ENCODE measurements around the gene NKX2-4.
"Not testable (repeated sequence)": the region's sequence is repeated elsewhere in the genome, so short reads cannot be mapped to it uniquely, and the experiment has no call there.

The NKX2-4 gene

GRCh38 chr20:21421601-21422236 is 24.4 kb upstream of the NKX2-4 start:
- H3K27me3 ChIP-seq: no peaks in the 10 kb centered on the region
- H3K36me3 ChIP-seq: no peaks in the 10 kb centered on the region
- H3K9ac ChIP-seq: no peak overlapping the region
- no peak for TF ChIP-seq Cebpa-rat (IDR thresholded peaks at IDR 0.05)
- no peak overlapping the region for H3K4me3 ChIP-seq
- H3K4me1 ChIP-seq: no peaks in the 10 kb centered on the region
- no peak overlapping the region for H3K27ac ChIP-seq
- no peak overlapping the region for H3K4me2 ChIP-seq
- no peaks in the 10 kb centered on the region for H4K20me1 ChIP-seq
- H3K9me3 ChIP-seq: peaks cover 40% of the 10 kb centered on the region

GRCh38 chr20:21419147-21419546 is 21.8 kb upstream of the NKX2-4 start:
- not testable (repeated sequence) for H3K27me3 ChIP-seq, H3K4me3 ChIP-seq, H3K4me2 ChIP-seq, H3K4me1 ChIP-seq, H3K27ac ChIP-seq, H3K36me3 ChIP-seq, H3K9ac ChIP-seq, H4K20me1 ChIP-seq
- H3K9me3 ChIP-seq: peaks cover 19% of the 10 kb centered on the region

- H3K9ac ChIP-seq, H3K4me2 ChIP-seq, H3K36me3 ChIP-seq, H3K4me1 ChIP-seq, H4K20me1 ChIP-seq, H3K4me3 ChIP-seq, H3K27ac ChIP-seq, H3K27me3 ChIP-seq: not testable (repeated sequence)
- H3K9me3 ChIP-seq: peaks cover 15% of the 10 kb centered on the region
These were observed 16.7 kb upstream of the NKX2-4 start for GRCh38 chr20:21413996-21414395.

GRCh38 chr20:21411725-21412124 is 14.4 kb upstream of the NKX2-4 start:
- Histone ChIP-seq H3K36me3 (no peaks in the 10 kb centered on the region), H3K9me3 (peaks cover 15% of the 10 kb centered on the region), H3K4me2 (no peak overlapping the region)

GRCh38 chr20:21399005-21399475 is 1.7 kb upstream of the NKX2-4 start:
- no peaks in the 10 kb centered on the region for H3K4me1 ChIP-seq
- peaks cover 35% of the 10 kb centered on the region for H3K27me3 ChIP-seq
- peaks cover 27% of the 10 kb centered on the region for H3K9me3 ChIP-seq
- H3K36me3 ChIP-seq: no peaks in the 10 kb centered on the region
- H3K4me3 ChIP-seq: no peak overlapping the region
- TF ChIP-seq Cebpa-rat (IDR thresholded peaks at IDR 0.05): no peak
- no peak overlapping the region for H3K9ac ChIP-seq
- no peaks in the 10 kb centered on the region for H4K20me1 ChIP-seq
- no peak overlapping the region for H3K4me2 ChIP-seq
- no peak overlapping the region for H3K27ac ChIP-seq

More at GRCh38 chr20:21411725-21412124, 14.4 kb upstream of the NKX2-4 start:
- Histone ChIP-seq H3K4me3 (no peak overlapping the region), H3K27ac (no peak overlapping the region), H3K27me3 (no peaks in the 10 kb centered on the region), H3K9ac (no peak overlapping the region), H3K4me1 (no peaks in the 10 kb centered on the region), H4K20me1 (no peaks in the 10 kb centered on the region)
- no peak for TF ChIP-seq Cebpa-rat (IDR thresholded peaks at IDR 0.05)

GRCh38 chr20:21398109-21399004 is 1.0 kb upstream of the NKX2-4 start:
- no peak for TF ChIP-seq Cebpa-rat (IDR thresholded peaks at IDR 0.05)
- H3K4me3 ChIP-seq: no peak overlapping the region
- no peak overlapping the region for H3K9ac ChIP-seq
- H3K9me3 ChIP-seq: peaks cover 27% of the 10 kb centered on the region
- no peaks in the 10 kb centered on the region for H3K36me3 ChIP-seq
- H3K4me1 ChIP-seq: no peaks in the 10 kb centered on the region
- H3K4me2 ChIP-seq: no peak overlapping the region
- H3K27ac ChIP-seq: no peak overlapping the region
- no peaks in the 10 kb centered on the region for H4K20me1 ChIP-seq
- peaks cover 35% of the 10 kb centered on the region for H3K27me3 ChIP-seq

GRCh38 chr20:21396599-21397340 is 556 bp downstream of the NKX2-4 start:
- Histone ChIP-seq H3K9ac (no peak overlapping the region), H3K36me3 (peaks cover 2% of the 10 kb centered on the region; the same call in 1 of the 2 replicates), H3K27ac (no peak overlapping the region), H4K20me1 (no peaks in the 10 kb centered on the region), H3K27me3 (peaks cover 35% of the 10 kb centered on the region), H3K4me3 (peak overlapping the region; percentile 25; the same call in 1 of the 2 replicates), H3K9me3 (peaks cover 27% of the 10 kb centered on the region), H3K4me1 (no peaks in the 10 kb centered on the region), H3K4me2 (no peak overlapping the region)
- no peak for TF ChIP-seq Cebpa-rat (IDR thresholded peaks at IDR 0.05)

- H4K20me1 ChIP-seq: no peaks in the 10 kb centered on the region
- H3K4me2 ChIP-seq: no peak overlapping the region
- H3K9me3 ChIP-seq: peaks cover 30% of the 10 kb centered on the region
- peaks cover 35% of the 10 kb centered on the region for H3K27me3 ChIP-seq
- TF ChIP-seq Cebpa-rat (IDR thresholded peaks at IDR 0.05): no peak
- no peak overlapping the region for H3K27ac ChIP-seq
- H3K4me1 ChIP-seq: no peaks in the 10 kb centered on the region
- peaks cover 10% of the 10 kb centered on the region for H3K36me3 ChIP-seq
- no peak overlapping the region for H3K9ac ChIP-seq
- H3K4me3 ChIP-seq: peak overlapping the region; percentile 25; the same call in 1 of the 2 replicates
These were observed 1.4 kb downstream of the NKX2-4 start for GRCh38 chr20:21395666-21396598.

Measured in BLaER1 (cell line).